Measurements from ENCODE around the gene NCOA7.

DNA sequence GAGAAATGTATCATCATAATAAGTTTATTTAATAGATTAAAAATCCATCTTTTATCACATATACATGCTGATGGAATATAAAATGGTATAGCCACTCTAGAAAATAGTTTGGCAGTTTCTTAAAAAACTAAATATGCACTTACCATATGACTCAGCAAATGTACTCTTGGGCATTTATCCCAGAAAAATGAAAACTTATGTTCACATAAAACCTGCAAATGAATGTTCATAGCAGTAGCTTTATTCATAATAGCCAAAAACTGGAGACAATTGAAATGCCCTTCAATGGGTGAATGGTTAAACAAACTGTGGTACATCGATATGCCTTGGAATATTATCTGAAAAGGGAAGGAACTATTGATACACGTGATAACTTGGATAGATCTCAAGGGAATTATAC is 6.4 kb upstream of the NCOA7 start:
- TF ChIP-seq, protein P1, sequence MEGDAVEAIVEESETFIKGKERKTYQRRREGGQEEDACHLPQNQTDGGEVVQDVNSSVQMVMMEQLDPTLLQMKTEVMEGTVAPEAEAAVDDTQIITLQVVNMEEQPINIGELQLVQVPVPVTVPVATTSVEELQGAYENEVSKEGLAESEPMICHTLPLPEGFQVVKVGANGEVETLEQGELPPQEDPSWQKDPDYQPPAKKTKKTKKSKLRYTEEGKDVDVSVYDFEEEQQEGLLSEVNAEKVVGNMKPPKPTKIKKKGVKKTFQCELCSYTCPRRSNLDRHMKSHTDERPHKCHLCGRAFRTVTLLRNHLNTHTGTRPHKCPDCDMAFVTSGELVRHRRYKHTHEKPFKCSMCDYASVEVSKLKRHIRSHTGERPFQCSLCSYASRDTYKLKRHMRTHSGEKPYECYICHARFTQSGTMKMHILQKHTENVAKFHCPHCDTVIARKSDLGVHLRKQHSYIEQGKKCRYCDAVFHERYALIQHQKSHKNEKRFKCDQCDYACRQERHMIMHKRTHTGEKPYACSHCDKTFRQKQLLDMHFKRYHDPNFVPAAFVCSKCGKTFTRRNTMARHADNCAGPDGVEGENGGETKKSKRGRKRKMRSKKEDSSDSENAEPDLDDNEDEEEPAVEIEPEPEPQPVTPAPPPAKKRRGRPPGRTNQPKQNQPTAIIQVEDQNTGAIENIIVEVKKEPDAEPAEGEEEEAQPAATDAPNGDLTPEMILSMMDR (IDR thresholded peaks at IDR 0.05; ENCODE audit: low read length) = no peak
- no peak for TF ChIP-seq EZH2 (IDR thresholded peaks at IDR 0.05; ENCODE audit: borderline replicate concordance, low read length)
